HepG2 (cell line): ENCODE results near the gene SMAD7. TPM values are rescaled to one million over a fixed set of nuclear protein-coding genes. Genes with fewer than 3 reads are reported as not detected.
A peak's percentile ranks its signal among the peaks of the same experiment; 100 is the strongest.

Experiments used
- AGO1 ChIP-seq: fragments of 200-400 bp; formaldehyde crosslinking; IDR thresholded peaks from 2 replicates; pipeline ENCODE4 v1.6.1; 2017; ENCODE audit warnings: mild to moderate bottlenecking, low read depth, low read length, moderate library complexity; ENCODE audit not compliant: poor library complexity, severe bottlenecking
- CHCHD3 ChIP-seq: sonication (generic); formaldehyde crosslinking; IDR thresholded peaks from 2 replicates; pipeline ENCODE4 v1.8.0; 2022; ENCODE audit warnings: mild to moderate bottlenecking, missing genetic modification reagents, moderate library complexity
- CHD4 ChIP-seq: fragments of 200-600 bp; sonication (generic); IDR thresholded peaks from 2 replicates; pipeline ENCODE4 v1.7.0; 2017; ENCODE audit warnings: mild to moderate bottlenecking, low read length, borderline replicate concordance
- HNRNPL ChIP-seq: fragments of 200-400 bp; formaldehyde crosslinking; IDR thresholded peaks from 2 replicates; pipeline ENCODE4 v1.6.1; 2017; ENCODE audit warnings: mild to moderate bottlenecking, low read depth, low read length
- MIER2 ChIP-seq: IDR thresholded peaks from 2 replicates; pipeline ENCODE4 v1.6.1; 2016; ENCODE audit warnings: missing biosample characterization, missing genetic modification reagents
- NR2F1 ChIP-seq, 2 experiments: fragments of 450-650 bp in 1 of 2; formaldehyde crosslinking in 1 of 2; IDR thresholded peaks; 2 replicates each; pipeline versions ENCODE4 v1.5.0 to v1.6.1; 2016 to 2020; ENCODE audit warnings: mild to moderate bottlenecking in 1 of 2, missing compliant biosample characterization in 1 of 2, missing genetic modification reagents in 1 of 2, moderate library complexity in 1 of 2
- SALL1 ChIP-seq: sonication (generic); formaldehyde crosslinking; IDR thresholded peaks from 2 replicates; pipeline ENCODE4 v1.8.0; 2022; ENCODE audit warnings: mild to moderate bottlenecking, missing genetic modification reagents
- TOPORS ChIP-seq: sonication (generic); formaldehyde crosslinking; IDR thresholded peaks from 2 replicates; pipeline ENCODE4 v1.8.0; 2023; ENCODE audit warnings: mild to moderate bottlenecking, missing genetic modification reagents
- ZSCAN22 ChIP-seq: sonication (generic); formaldehyde crosslinking; IDR thresholded peaks from 2 replicates; pipeline ENCODE4 v1.4.0; 2020; ENCODE audit warnings: mild to moderate bottlenecking, missing genetic modification reagents
- polyA plus RNA-seq, 8 experiments: library from polyadenylated mRNA; depleted of rRNA in 3 of 8; stranded (reverse) in 7 of 8; unstranded in 1 of 8; fragments of >200 nt; fragmentation: Illumina TruSeq in 4 of 8; extraction: Trizol in 4 of 8; gene quantifications; 2 replicates each; pipeline versions ENCODE4 v1.2.1 to v1.2.3, GENCODE V29; 2011 to 2016; ENCODE audit warnings: low read depth in 4 of 8, missing spikeins in 1 of 8, mixed read lengths in 1 of 8; ENCODE audit not compliant: insufficient read depth in 1 of 8
- total RNA-seq, 5 experiments: library from RNA; depleted of rRNA; stranded (reverse); fragments of >200 nt; fragmentation: Illumina TruSeq; extraction: Trizol; gene quantifications; 2 replicates each; pipeline ENCODE4 v1.2.3, GENCODE V29; 2016; ENCODE audit warnings: low read depth in 1 of 5
- TF ChIP-seq, protein P1 (sequence below): sonication (generic); formaldehyde crosslinking; IDR thresholded peaks from 2 replicates; pipeline ENCODE4 v1.4.0; 2020; ENCODE audit warnings: mild to moderate bottlenecking, missing genetic modification reagents, borderline replicate concordance
- TF ChIP-seq, protein P2 (sequence below): sonication (generic); formaldehyde crosslinking; IDR thresholded peaks from 2 replicates; pipeline ENCODE4 v1.9.0; 2022; ENCODE audit warnings: missing genetic modification reagents, mild to moderate bottlenecking, borderline replicate concordance
- TF ChIP-seq, protein P3 (sequence below): sonication (generic); formaldehyde crosslinking; IDR thresholded peaks from 2 replicates; pipeline ENCODE4 v1.4.0; 2020; ENCODE audit warnings: missing genetic modification reagents, borderline replicate concordance

Gene SMAD7
- total and polyA plus RNA-seq, 2 of the 13 experiments (the other 11 are each of a cell fraction or from before 2014, with no cell fraction given) = 17.4 to 24.7 TPM

DNA sequence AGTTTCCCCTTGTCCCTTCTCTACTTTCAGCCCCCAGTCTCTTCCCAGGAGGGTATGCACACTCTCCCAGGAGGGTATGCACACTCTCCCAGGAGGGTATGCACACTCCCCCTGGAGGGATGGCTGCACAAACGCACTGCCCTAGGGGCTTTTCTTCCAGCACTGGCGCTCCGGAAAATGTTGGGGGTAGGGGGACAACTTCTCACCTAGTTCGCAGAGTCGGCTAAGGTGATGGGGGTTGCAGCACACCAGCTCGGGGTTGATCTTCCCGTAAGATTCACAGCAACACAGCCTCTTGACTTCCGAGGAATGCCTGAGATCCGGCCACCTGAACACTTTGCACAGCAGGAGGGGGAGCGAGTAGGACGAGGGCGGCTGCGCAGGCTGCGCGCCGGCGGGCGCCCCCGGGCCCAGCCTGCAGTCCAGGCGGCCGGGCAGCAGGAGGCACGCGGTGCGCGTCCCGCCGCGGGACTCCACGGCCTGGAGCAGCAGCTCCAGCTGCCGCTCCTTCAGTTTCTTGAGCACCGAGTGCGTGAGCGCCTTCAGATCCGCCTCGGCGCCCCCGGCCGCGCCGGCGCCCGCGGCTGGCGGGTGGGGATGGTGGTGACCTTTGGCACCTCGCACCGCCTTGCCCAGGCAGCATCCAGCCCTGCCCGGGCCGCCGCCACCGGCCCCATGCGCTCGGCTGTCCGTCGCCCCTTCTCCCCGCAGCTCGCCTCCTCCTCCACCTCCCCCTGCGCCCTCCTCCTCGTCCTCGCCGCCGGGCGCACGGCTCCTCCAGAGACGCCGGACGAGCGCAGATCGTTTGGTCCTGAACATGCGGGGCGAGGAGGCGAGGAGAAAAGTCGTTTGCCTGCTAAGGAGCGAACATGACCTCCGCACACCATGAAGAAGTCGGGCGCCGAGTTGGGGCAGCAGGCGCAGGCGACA is 894 bp downstream of the SMAD7 start (continued):
- TF ChIP-seq CHD4 (no peak), TOPORS (CRISPR knock-in tag) (0 out of 2 replicates have a peak, but pooled peaks have one; percentile 5), HNRNPL (0 out of 2 replicates have a peak, but pooled peaks have one; percentile 44), NR2F1 (CRISPR knock-in tag; IDR thresholded peaks at IDR 0.05) (0 out of 4 replicates have a peak, but pooled peaks of 1 of the 2 experiments have one; percentile 17), CHCHD3 (CRISPR knock-in tag) (no peak), AGO1 (no peak), ZSCAN22 (CRISPR knock-in tag) (no peak), MIER2 (no peak), SALL1 (CRISPR knock-in tag) (peak; percentile 9; the same call in 1 of the 2 replicates)
- TF ChIP-seq, protein P1, sequence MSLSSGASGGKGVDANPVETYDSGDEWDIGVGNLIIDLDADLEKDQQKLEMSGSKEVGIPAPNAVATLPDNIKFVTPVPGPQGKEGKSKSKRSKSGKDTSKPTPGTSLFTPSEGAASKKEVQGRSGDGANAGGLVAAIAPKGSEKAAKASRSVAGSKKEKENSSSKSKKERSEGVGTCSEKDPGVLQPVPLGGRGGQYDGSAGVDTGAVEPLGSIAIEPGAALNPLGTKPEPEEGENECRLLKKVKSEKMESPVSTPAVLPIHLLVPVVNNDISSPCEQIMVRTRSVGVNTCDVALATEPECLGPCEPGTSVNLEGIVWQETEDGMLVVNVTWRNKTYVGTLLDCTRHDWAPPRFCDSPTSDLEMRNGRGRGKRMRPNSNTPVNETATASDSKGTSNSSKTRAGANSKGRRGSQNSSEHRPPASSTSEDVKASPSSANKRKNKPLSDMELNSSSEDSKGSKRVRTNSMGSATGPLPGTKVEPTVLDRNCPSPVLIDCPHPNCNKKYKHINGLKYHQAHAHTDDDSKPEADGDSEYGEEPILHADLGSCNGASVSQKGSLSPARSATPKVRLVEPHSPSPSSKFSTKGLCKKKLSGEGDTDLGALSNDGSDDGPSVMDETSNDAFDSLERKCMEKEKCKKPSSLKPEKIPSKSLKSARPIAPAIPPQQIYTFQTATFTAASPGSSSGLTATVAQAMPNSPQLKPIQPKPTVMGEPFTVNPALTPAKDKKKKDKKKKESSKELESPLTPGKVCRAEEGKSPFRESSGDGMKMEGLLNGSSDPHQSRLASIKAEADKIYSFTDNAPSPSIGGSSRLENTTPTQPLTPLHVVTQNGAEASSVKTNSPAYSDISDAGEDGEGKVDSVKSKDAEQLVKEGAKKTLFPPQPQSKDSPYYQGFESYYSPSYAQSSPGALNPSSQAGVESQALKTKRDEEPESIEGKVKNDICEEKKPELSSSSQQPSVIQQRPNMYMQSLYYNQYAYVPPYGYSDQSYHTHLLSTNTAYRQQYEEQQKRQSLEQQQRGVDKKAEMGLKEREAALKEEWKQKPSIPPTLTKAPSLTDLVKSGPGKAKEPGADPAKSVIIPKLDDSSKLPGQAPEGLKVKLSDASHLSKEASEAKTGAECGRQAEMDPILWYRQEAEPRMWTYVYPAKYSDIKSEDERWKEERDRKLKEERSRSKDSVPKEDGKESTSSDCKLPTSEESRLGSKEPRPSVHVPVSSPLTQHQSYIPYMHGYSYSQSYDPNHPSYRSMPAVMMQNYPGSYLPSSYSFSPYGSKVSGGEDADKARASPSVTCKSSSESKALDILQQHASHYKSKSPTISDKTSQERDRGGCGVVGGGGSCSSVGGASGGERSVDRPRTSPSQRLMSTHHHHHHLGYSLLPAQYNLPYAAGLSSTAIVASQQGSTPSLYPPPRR (CRISPR knock-in tag) = no peak
- TF ChIP-seq, protein P2, sequence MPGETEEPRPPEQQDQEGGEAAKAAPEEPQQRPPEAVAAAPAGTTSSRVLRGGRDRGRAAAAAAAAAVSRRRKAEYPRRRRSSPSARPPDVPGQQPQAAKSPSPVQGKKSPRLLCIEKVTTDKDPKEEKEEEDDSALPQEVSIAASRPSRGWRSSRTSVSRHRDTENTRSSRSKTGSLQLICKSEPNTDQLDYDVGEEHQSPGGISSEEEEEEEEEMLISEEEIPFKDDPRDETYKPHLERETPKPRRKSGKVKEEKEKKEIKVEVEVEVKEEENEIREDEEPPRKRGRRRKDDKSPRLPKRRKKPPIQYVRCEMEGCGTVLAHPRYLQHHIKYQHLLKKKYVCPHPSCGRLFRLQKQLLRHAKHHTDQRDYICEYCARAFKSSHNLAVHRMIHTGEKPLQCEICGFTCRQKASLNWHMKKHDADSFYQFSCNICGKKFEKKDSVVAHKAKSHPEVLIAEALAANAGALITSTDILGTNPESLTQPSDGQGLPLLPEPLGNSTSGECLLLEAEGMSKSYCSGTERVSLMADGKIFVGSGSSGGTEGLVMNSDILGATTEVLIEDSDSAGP (CRISPR knock-in tag) = peak; percentile 26; the same call in 1 of the 2 replicates
- TF ChIP-seq, protein P3, sequence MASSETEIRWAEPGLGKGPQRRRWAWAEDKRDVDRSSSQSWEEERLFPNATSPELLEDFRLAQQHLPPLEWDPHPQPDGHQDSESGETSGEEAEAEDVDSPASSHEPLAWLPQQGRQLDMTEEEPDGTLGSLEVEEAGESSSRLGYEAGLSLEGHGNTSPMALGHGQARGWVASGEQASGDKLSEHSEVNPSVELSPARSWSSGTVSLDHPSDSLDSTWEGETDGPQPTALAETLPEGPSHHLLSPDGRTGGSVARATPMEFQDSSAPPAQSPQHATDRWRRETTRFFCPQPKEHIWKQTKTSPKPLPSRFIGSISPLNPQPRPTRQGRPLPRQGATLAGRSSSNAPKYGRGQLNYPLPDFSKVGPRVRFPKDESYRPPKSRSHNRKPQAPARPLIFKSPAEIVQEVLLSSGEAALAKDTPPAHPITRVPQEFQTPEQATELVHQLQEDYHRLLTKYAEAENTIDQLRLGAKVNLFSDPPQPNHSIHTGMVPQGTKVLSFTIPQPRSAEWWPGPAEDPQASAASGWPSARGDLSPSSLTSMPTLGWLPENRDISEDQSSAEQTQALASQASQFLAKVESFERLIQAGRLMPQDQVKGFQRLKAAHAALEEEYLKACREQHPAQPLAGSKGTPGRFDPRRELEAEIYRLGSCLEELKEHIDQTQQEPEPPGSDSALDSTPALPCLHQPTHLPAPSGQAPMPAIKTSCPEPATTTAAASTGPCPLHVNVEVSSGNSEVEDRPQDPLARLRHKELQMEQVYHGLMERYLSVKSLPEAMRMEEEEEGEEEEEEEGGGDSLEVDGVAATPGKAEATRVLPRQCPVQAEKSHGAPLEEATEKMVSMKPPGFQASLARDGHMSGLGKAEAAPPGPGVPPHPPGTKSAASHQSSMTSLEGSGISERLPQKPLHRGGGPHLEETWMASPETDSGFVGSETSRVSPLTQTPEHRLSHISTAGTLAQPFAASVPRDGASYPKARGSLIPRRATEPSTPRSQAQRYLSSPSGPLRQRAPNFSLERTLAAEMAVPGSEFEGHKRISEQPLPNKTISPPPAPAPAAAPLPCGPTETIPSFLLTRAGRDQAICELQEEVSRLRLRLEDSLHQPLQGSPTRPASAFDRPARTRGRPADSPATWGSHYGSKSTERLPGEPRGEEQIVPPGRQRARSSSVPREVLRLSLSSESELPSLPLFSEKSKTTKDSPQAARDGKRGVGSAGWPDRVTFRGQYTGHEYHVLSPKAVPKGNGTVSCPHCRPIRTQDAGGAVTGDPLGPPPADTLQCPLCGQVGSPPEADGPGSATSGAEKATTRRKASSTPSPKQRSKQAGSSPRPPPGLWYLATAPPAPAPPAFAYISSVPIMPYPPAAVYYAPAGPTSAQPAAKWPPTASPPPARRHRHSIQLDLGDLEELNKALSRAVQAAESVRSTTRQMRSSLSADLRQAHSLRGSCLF (CRISPR knock-in tag) = no peak
